H1 (cell line): ENCODE results near the gene SLC12A4. TPM values are rescaled to one million over a fixed set of nuclear protein-coding genes. Genes with fewer than 3 reads are reported as not detected.

Source experiments
- CREB1 ChIP-seq: IDR thresholded peaks from 2 replicates; pipeline ENCODE4 v1.6.1; 2012; ENCODE audit warnings: inconsistent platforms
- polyA plus RNA-seq, 7 experiments: library from polyadenylated mRNA; depleted of rRNA in 3 of 7; stranded (reverse) in 5 of 7; unstranded in 2 of 7; fragments of >200 nt in 5 of 7; fragments of 200-250 nt in 2 of 7; gene quantifications; 1 replicate in 5 of 7; 2 replicates in 1 of 7; 4 replicates in 1 of 7; pipeline versions ENCODE4 v1.2.1 to v1.2.3, GENCODE V29; 2011 to 2013; ENCODE audit warnings: missing spikeins in 2 of 7, mixed read lengths in 2 of 7
- total RNA-seq: library from RNA; stranded (reverse); fragmentation: NEBNext Ultra II Directional; extraction: Animal tissue kit (Norgen Biotek cat#: 25700); gene quantifications from 2 replicates; pipeline ENCODE4 v1.2.1, GENCODE V29; 2021
- TF ChIP-seq, protein P1 (sequence below): fragments of 300-600 bp; sonication (generic); IDR thresholded peaks from 2 replicates; pipeline ENCODE4 v1.7.1; 2012; ENCODE audit warnings: low read length, moderate library complexity, mild to moderate bottlenecking, inconsistent platforms; ENCODE audit not compliant: insufficient replicate concordance
- TF ChIP-seq, protein P2 (sequence below), 3 experiments: IDR thresholded peaks; 1 replicate in 2 of 3; 2 replicates in 1 of 3; pipeline versions ENCODE4 v1.5.1 to v1.6.1; 2011; ENCODE audit warnings: low read length in 3 of 3, mild to moderate bottlenecking in 3 of 3, inconsistent platforms in 2 of 3, low read depth in 1 of 3, moderate library complexity in 1 of 3; ENCODE audit not compliant: insufficient read depth in 1 of 3; ENCODE audit errors: control extremely low read depth in 1 of 3

Gene SLC12A4
- total and polyA plus RNA-seq, 2 of the 8 experiments (the other 6 are each of a cell fraction or from before 2014, with no cell fraction given) = 41.3 to 49.3 TPM

DNA sequence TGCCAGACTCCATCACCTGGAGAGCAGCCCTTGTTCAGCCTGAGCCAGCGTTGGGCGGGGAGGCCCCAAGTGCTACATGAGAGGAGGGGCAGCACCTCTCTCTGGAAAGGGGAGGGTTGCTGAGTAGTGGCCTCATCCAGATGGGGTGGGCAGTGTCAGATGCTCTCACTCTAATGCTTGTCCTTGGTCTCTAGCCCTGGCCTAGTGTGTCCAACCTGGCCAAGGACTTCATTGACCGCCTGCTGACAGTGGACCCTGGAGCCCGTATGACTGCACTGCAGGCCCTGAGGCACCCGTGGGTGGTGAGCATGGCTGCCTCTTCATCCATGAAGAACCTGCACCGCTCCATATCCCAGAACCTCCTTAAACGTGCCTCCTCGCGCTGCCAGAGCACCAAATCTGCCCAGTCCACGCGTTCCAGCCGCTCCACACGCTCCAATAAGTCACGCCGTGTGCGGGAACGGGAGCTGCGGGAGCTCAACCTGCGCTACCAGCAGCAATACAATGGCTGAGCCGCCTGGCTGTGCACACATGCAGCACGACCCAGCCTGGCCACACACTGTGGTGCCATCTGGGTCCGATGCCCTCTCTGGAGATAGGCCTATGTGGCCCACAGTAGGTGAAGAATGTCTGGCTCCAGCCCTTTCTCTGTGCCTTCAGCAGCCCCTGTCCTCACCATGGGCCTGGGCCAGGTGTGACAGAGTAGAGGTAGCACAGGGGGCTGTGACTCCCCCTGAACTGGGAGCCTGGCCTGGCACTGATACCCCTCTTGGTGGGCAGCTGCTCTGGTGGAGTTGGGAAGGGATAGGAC is 41.1 kb downstream of the SLC12A4 start (continued):
- TF ChIP-seq, protein P1, sequence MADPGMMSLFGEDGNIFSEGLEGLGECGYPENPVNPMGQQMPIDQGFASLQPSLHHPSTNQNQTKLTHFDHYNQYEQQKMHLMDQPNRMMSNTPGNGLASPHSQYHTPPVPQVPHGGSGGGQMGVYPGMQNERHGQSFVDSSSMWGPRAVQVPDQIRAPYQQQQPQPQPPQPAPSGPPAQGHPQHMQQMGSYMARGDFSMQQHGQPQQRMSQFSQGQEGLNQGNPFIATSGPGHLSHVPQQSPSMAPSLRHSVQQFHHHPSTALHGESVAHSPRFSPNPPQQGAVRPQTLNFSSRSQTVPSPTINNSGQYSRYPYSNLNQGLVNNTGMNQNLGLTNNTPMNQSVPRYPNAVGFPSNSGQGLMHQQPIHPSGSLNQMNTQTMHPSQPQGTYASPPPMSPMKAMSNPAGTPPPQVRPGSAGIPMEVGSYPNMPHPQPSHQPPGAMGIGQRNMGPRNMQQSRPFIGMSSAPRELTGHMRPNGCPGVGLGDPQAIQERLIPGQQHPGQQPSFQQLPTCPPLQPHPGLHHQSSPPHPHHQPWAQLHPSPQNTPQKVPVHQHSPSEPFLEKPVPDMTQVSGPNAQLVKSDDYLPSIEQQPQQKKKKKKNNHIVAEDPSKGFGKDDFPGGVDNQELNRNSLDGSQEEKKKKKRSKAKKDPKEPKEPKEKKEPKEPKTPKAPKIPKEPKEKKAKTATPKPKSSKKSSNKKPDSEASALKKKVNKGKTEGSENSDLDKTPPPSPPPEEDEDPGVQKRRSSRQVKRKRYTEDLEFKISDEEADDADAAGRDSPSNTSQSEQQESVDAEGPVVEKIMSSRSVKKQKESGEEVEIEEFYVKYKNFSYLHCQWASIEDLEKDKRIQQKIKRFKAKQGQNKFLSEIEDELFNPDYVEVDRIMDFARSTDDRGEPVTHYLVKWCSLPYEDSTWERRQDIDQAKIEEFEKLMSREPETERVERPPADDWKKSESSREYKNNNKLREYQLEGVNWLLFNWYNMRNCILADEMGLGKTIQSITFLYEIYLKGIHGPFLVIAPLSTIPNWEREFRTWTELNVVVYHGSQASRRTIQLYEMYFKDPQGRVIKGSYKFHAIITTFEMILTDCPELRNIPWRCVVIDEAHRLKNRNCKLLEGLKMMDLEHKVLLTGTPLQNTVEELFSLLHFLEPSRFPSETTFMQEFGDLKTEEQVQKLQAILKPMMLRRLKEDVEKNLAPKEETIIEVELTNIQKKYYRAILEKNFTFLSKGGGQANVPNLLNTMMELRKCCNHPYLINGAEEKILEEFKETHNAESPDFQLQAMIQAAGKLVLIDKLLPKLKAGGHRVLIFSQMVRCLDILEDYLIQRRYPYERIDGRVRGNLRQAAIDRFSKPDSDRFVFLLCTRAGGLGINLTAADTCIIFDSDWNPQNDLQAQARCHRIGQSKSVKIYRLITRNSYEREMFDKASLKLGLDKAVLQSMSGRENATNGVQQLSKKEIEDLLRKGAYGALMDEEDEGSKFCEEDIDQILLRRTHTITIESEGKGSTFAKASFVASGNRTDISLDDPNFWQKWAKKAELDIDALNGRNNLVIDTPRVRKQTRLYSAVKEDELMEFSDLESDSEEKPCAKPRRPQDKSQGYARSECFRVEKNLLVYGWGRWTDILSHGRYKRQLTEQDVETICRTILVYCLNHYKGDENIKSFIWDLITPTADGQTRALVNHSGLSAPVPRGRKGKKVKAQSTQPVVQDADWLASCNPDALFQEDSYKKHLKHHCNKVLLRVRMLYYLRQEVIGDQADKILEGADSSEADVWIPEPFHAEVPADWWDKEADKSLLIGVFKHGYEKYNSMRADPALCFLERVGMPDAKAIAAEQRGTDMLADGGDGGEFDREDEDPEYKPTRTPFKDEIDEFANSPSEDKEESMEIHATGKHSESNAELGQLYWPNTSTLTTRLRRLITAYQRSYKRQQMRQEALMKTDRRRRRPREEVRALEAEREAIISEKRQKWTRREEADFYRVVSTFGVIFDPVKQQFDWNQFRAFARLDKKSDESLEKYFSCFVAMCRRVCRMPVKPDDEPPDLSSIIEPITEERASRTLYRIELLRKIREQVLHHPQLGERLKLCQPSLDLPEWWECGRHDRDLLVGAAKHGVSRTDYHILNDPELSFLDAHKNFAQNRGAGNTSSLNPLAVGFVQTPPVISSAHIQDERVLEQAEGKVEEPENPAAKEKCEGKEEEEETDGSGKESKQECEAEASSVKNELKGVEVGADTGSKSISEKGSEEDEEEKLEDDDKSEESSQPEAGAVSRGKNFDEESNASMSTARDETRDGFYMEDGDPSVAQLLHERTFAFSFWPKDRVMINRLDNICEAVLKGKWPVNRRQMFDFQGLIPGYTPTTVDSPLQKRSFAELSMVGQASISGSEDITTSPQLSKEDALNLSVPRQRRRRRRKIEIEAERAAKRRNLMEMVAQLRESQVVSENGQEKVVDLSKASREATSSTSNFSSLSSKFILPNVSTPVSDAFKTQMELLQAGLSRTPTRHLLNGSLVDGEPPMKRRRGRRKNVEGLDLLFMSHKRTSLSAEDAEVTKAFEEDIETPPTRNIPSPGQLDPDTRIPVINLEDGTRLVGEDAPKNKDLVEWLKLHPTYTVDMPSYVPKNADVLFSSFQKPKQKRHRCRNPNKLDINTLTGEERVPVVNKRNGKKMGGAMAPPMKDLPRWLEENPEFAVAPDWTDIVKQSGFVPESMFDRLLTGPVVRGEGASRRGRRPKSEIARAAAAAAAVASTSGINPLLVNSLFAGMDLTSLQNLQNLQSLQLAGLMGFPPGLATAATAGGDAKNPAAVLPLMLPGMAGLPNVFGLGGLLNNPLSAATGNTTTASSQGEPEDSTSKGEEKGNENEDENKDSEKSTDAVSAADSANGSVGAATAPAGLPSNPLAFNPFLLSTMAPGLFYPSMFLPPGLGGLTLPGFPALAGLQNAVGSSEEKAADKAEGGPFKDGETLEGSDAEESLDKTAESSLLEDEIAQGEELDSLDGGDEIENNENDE = no peak
- no peak for TF ChIP-seq CREB1
- TF ChIP-seq, protein P2, sequence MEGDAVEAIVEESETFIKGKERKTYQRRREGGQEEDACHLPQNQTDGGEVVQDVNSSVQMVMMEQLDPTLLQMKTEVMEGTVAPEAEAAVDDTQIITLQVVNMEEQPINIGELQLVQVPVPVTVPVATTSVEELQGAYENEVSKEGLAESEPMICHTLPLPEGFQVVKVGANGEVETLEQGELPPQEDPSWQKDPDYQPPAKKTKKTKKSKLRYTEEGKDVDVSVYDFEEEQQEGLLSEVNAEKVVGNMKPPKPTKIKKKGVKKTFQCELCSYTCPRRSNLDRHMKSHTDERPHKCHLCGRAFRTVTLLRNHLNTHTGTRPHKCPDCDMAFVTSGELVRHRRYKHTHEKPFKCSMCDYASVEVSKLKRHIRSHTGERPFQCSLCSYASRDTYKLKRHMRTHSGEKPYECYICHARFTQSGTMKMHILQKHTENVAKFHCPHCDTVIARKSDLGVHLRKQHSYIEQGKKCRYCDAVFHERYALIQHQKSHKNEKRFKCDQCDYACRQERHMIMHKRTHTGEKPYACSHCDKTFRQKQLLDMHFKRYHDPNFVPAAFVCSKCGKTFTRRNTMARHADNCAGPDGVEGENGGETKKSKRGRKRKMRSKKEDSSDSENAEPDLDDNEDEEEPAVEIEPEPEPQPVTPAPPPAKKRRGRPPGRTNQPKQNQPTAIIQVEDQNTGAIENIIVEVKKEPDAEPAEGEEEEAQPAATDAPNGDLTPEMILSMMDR (IDR thresholded peaks at IDR 0.05; ENCODE audit: control extremely low read depth in 1 of 3, insufficient read depth in 1 of 3, low read depth in 1 of 3, low read length in 3 of 3) = no peak
